ENCODE measurements around the gene CD320.
"Not testable (repeated sequence)": the region's sequence is repeated elsewhere in the genome, so short reads cannot be mapped to it uniquely, and the experiment has no call there.

CD320 gene

GRCh38 chr19:8321067-8321985, 13.2 kb upstream of the CD320 start, which contains the start of the genes NDUFA7 and RPS28:
Gene NDUFA7, minus strand, starts transcription at chr19:8321375. Its CDS starts 17 bp downstream, at chr19:8321358.
Gene RPS28, plus strand, starts transcription at chr19:8321496. Its CDS starts 35 bp downstream, at chr19:8321531.
- DNase-seq (ENCODE audit: low read depth) = peak; percentile 84
- TF ChIP-seq CTCF (IDR thresholded peaks at IDR 0.05; ENCODE audit: control insufficient read depth, extremely low read depth, insufficient read depth) = 0 out of 2 replicates have a peak, but pooled peaks have one; percentile 18
- peak within 1 kb of the TSS; percentile 94 for H3K4me3 ChIP-seq (ENCODE audit: low read depth, low read length)

- DNase-seq (ENCODE audit: low read depth) = no peak
- TF ChIP-seq CTCF (IDR thresholded peaks at IDR 0.05; ENCODE audit: control insufficient read depth, extremely low read depth, insufficient read depth) = no peak
- peak overlapping the region; percentile 94 for H3K4me3 ChIP-seq (ENCODE audit: low read depth, low read length)
Observed at GRCh38 chr19:8320564-8321066, 12.5 kb upstream of the CD320 start.

GRCh38 chr19:8319807-8320520, 11.8 kb upstream of the CD320 start:
- DNase-seq (ENCODE audit: low read depth) = no peak
- H3K4me3 ChIP-seq (ENCODE audit: low read depth, low read length) = peak overlapping the region; percentile 94

GRCh38 chr19:8318835-8319234, 10.7 kb upstream of the CD320 start:
- H3K4me3 ChIP-seq (ENCODE audit: low read depth, low read length); DNase-seq (ENCODE audit: low read depth): not testable (repeated sequence)

More at GRCh38 chr19:8319807-8320520, 11.8 kb upstream of the CD320 start:
- TF ChIP-seq CTCF (IDR thresholded peaks at IDR 0.05; ENCODE audit: control insufficient read depth, extremely low read depth, insufficient read depth) = no peak

- DNase-seq (ENCODE audit: low read depth) = no peak
- no peak for TF ChIP-seq CTCF (IDR thresholded peaks at IDR 0.05; ENCODE audit: control insufficient read depth, extremely low read depth, insufficient read depth)
- H3K4me3 ChIP-seq (ENCODE audit: low read depth, low read length) = no peak overlapping the region
Observed at GRCh38 chr19:8316351-8317125, 8.4 kb upstream of the CD320 start.

GRCh38 chr19:8314981-8315640, 7.0 kb upstream of the CD320 start:
- DNase-seq (ENCODE audit: low read depth) = not testable (repeated sequence)

More at GRCh38 chr19:8314981-8315640, 7.0 kb upstream of the CD320 start:
- not testable (repeated sequence) for H3K4me3 ChIP-seq (ENCODE audit: low read depth, low read length)
